ENCODE results near the gene SLC4A5. TPM values are rescaled to one million over a fixed set of nuclear protein-coding genes. Genes with fewer than 3 reads are reported as not detected.
A peak's percentile ranks its signal among the peaks of the same experiment; 100 is the strongest.

Gene SLC4A5, protein sequence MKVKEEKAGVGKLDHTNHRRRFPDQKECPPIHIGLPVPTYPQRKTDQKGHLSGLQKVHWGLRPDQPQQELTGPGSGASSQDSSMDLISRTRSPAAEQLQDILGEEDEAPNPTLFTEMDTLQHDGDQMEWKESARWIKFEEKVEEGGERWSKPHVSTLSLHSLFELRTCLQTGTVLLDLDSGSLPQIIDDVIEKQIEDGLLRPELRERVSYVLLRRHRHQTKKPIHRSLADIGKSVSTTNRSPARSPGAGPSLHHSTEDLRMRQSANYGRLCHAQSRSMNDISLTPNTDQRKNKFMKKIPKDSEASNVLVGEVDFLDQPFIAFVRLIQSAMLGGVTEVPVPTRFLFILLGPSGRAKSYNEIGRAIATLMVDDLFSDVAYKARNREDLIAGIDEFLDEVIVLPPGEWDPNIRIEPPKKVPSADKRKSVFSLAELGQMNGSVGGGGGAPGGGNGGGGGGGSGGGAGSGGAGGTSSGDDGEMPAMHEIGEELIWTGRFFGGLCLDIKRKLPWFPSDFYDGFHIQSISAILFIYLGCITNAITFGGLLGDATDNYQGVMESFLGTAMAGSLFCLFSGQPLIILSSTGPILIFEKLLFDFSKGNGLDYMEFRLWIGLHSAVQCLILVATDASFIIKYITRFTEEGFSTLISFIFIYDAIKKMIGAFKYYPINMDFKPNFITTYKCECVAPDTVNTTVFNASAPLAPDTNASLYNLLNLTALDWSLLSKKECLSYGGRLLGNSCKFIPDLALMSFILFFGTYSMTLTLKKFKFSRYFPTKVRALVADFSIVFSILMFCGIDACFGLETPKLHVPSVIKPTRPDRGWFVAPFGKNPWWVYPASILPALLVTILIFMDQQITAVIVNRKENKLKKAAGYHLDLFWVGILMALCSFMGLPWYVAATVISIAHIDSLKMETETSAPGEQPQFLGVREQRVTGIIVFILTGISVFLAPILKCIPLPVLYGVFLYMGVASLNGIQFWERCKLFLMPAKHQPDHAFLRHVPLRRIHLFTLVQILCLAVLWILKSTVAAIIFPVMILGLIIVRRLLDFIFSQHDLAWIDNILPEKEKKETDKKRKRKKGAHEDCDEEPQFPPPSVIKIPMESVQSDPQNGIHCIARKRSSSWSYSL
- total RNA-seq, result 2.3 TPM
- long read RNA-seq, partial matches to known transcripts, result 0 of 1 reads
- long read RNA-seq, other reads (novel, unspliced or antisense), result 1 of 1 reads

DNA sequence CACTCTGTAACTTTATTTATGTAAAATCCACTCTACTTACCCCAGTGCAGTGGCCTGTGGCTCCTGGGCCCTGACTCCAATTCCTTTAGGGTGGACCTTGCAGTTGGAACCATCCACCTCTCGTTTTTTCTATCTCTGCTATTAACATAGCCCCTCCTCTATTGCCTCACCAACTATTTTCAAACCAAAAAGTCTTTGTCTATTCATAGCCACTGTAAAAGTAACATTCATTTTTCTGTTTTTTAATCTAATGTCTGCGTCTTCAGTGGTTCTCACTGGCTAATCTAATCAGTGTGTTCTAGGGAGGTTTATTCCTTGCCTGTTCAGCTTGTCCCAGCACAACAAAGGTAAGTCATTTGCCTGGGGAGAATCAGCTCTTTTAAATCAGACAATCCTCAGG, at the start of gene SLC4A5:
TSS of gene SLC4A5 (minus strand) at position 101 of the 400 bp plus-strand sequence. CDS start 28,393 bp downstream, outside the sequence.
- H3K4me3 ChIP-seq, result no peak within 1 kb of the TSS
- DNase-seq, result no peak
- intact Hi-C loops (cut with micrococcal nuclease), result no loop called here
- H3K9me3 ChIP-seq (replicated peaks), result no peaks in the 10 kb centered on the region
- TF ChIP-seq, protein P1, sequence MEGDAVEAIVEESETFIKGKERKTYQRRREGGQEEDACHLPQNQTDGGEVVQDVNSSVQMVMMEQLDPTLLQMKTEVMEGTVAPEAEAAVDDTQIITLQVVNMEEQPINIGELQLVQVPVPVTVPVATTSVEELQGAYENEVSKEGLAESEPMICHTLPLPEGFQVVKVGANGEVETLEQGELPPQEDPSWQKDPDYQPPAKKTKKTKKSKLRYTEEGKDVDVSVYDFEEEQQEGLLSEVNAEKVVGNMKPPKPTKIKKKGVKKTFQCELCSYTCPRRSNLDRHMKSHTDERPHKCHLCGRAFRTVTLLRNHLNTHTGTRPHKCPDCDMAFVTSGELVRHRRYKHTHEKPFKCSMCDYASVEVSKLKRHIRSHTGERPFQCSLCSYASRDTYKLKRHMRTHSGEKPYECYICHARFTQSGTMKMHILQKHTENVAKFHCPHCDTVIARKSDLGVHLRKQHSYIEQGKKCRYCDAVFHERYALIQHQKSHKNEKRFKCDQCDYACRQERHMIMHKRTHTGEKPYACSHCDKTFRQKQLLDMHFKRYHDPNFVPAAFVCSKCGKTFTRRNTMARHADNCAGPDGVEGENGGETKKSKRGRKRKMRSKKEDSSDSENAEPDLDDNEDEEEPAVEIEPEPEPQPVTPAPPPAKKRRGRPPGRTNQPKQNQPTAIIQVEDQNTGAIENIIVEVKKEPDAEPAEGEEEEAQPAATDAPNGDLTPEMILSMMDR (IDR thresholded peaks at IDR 0.05; ENCODE audit: borderline replicate concordance), result no peak
- no peak within 1 kb of the TSS for H3K27ac ChIP-seq (replicated peaks)
- H3K4me1 ChIP-seq, result no peaks in the 10 kb centered on the region
- H3K36me3 ChIP-seq, result no peaks in the 10 kb centered on the region
- H3K27me3 ChIP-seq (ENCODE audit: low read depth), result no peaks in the 10 kb centered on the region

DNA sequence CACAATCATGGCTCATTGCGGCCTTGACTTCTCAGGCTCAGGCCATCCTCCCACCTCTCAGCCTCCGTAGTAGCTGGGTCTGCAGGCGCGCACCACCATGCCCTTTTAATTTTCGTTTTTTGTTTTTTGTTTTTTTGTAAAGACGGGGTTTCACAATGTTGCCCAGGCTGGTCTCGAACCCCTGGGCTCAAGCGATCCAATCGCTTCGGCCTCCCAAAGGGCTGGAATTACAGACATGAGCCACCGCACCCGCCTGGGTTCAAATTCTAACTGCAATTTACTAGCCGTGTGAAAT, 49.2 kb upstream of the SLC4A5 start:
- no peak for DNase-seq
- intact Hi-C loops (cut with micrococcal nuclease), result no loop called here

DNA sequence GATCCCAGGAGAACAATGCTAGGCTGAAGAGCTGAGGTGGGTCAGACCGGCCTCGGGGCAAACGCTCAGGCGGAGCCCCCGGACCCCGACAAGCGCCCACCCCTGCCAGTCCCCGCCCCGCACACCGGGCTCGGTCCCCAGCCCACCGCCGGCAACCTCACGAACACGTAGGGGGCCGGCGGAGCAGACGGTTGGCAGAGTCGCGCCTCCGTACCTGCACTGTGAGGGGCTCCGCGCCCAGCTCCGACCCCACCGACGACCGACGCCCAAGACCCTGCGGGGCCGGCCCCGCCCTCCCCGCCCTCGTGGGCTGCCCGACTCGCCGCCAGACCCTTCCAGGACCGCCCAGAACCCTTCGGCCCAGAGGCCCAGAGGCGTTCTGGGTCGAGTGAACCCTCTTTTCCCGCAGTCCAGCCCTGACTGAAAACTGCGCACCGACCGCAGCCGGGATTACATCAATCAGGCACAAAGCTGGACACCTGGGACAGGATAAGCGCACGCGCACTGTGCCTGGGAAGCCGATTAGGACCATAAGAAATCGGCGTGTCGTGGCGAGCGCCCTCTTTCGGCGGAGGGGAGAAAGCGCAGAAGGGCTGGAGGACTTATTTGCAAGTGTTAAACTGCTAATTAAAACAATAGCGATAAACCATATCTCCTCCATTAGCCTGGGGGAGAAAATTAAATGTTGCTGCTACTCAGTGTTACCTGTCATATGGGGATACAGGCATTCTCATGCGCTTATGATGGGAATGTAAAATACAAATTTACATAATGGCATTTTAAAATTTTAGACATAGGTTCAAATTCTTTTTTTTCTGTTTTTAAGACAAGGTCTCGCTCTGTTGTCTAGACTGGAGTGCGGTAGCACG, 48.6 kb upstream of the SLC4A5 start:
- Histone ChIP-seq H3K4me3 (peak overlapping the region; percentile 94), H3K27ac (replicated peaks) (peak overlapping the region; percentile 95), H3K27me3 (ENCODE audit: low read depth) (no peaks in the 10 kb centered on the region), H3K4me1 (peaks cover 54% of the 10 kb centered on the region), H3K36me3 (no peaks in the 10 kb centered on the region), H3K9me3 (replicated peaks) (no peaks in the 10 kb centered on the region)
- intact Hi-C loops (cut with micrococcal nuclease), result no loop called here
- TF ChIP-seq, protein P1 (IDR thresholded peaks at IDR 0.05; ENCODE audit: borderline replicate concordance), result peak; percentile 97
- peak; percentile 90 for DNase-seq

More for the DNA sequence above, 49.2 kb upstream of the SLC4A5 start:
- Histone ChIP-seq H3K27me3 (ENCODE audit: low read depth) (no peaks in the 10 kb centered on the region), H3K4me1 (peaks cover 48% of the 10 kb centered on the region), H3K36me3 (no peaks in the 10 kb centered on the region), H3K9me3 (replicated peaks) (no peaks in the 10 kb centered on the region), H3K4me3 (peak overlapping the region; percentile 94), H3K27ac (replicated peaks) (peak overlapping the region; percentile 95)
- TF ChIP-seq, protein P1 (IDR thresholded peaks at IDR 0.05; ENCODE audit: borderline replicate concordance), result no peak

DNA sequence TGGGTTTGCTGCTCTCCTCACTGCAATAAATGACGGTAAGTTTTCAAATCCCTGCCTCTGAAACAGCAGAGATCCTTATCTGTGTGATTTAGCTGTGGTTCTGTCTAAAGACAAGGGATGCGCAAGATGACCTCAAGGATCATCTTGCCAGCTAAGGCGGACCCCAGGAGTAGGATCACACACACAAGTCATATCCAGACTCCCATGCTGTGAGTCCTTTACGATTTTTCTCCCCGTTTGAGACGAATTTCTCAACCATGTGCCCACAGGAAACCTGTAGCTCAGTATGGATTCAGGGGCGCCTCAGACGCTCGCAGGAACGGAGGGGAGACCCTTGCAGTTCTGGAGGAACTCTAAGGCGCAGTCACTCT, 48.0 kb upstream of the SLC4A5 start:
- Histone ChIP-seq H3K4me1 (peaks cover 59% of the 10 kb centered on the region), H3K27ac (replicated peaks) (peak overlapping the region; percentile 95), H3K27me3 (ENCODE audit: low read depth) (no peaks in the 10 kb centered on the region), H3K36me3 (no peaks in the 10 kb centered on the region), H3K4me3 (peak overlapping the region; percentile 94), H3K9me3 (replicated peaks) (no peaks in the 10 kb centered on the region)
- intact Hi-C loops (cut with micrococcal nuclease), result no loop called here
- DNase-seq, result no peak
- TF ChIP-seq, protein P1 (IDR thresholded peaks at IDR 0.05; ENCODE audit: borderline replicate concordance), result no peak
